Fibroblast of lung (primary cell): Measurements from ENCODE around the gene PMIS2. TPM values are rescaled to one million over a fixed set of nuclear protein-coding genes. Genes with fewer than 3 reads are reported as not detected.

Experiments used
- DNase-seq, 2 donors: peaks; one replicate each; pipeline versions ENCODE4 v3.0.0 to v3.0.0-alpha.2; 2010; ENCODE audit warnings: low read depth in 2 of 2
- H2AFZ ChIP-seq: 2 replicates; pipeline ENCODE4 v1.5.1; 2012; ENCODE audit warnings: low read length, control low read depth, inconsistent platforms
- H3K27ac ChIP-seq: 2 replicates; pipeline ENCODE4 v1.5.1; 2011; ENCODE audit warnings: low read length, control low read depth; ENCODE audit not compliant: insufficient read depth
- H3K27me3 ChIP-seq: 2 replicates; pipeline ENCODE4 v1.5.1; 2011; ENCODE audit warnings: mild to moderate bottlenecking, low read length; ENCODE audit not compliant: control insufficient read depth, insufficient read depth
- H3K36me3 ChIP-seq: 2 replicates; pipeline ENCODE4 v1.5.1; 2011; ENCODE audit warnings: low read length; ENCODE audit not compliant: control insufficient read depth, insufficient read depth
- H3K4me1 ChIP-seq: 2 replicates; pipeline ENCODE4 v1.5.1; 2011; ENCODE audit warnings: low read length; ENCODE audit not compliant: control insufficient read depth, insufficient read depth; ENCODE audit errors: extremely low read depth
- H3K4me2 ChIP-seq: 2 replicates; pipeline ENCODE4 v1.5.1; 2011; ENCODE audit warnings: low read length, control low read depth; ENCODE audit not compliant: insufficient read depth; ENCODE audit errors: extremely low read depth
- H3K4me3 ChIP-seq, 4 experiments: fragments of 200-600 bp in 1 of 4; sonication (generic) in 1 of 4; replicated peaks in 1 of 4; 2 replicates each; pipeline ENCODE4 v1.5.1; 2011 to 2016; ENCODE audit warnings: low read length in 4 of 4, low read depth in 3 of 4, mild to moderate bottlenecking in 3 of 4, control low read depth in 2 of 4, inconsistent platforms in 1 of 4, mixed read lengths in 1 of 4; ENCODE audit not compliant: insufficient read depth in 1 of 4; ENCODE audit errors: control extremely low read depth in 1 of 4
- H3K79me2 ChIP-seq: 2 replicates; pipeline ENCODE4 v1.5.1; 2012; ENCODE audit warnings: mild to moderate bottlenecking, low read length, inconsistent platforms; ENCODE audit not compliant: control insufficient read depth, insufficient read depth
- H3K9ac ChIP-seq: 2 replicates; pipeline ENCODE4 v1.5.1; 2011; ENCODE audit warnings: mild to moderate bottlenecking, low read length, control low read depth; ENCODE audit not compliant: insufficient read depth
- H3K9me3 ChIP-seq: 2 replicates; pipeline ENCODE4 v1.5.1; 2012; ENCODE audit warnings: low read depth, low read length; ENCODE audit not compliant: control insufficient read depth, insufficient read depth
- H4K20me1 ChIP-seq: 2 replicates; pipeline ENCODE4 v1.5.1; 2011; ENCODE audit warnings: low read length; ENCODE audit not compliant: control insufficient read depth, insufficient read depth; ENCODE audit errors: extremely low read depth
- EZH2 ChIP-seq: IDR thresholded peaks from 2 replicates; pipeline ENCODE4 v1.5.1; 2012; ENCODE audit warnings: low read length, control low read depth, mild to moderate bottlenecking; ENCODE audit errors: missing control alignments
- polyA plus RNA-seq, 2 donors: library from polyadenylated mRNA; depleted of rRNA in 1 of 2; stranded (reverse) in 1 of 2; unstranded in 1 of 2; fragments of >200 nt; gene quantifications; 2 replicates each; pipeline ENCODE4 v1.2.1, GENCODE V29; 2011 to 2012; ENCODE audit warnings: missing spikeins in 1 of 2
- total RNA-seq: library from RNA; depleted of rRNA; stranded (reverse); fragments of >200 nt; gene quantifications from 2 replicates; pipeline ENCODE4 v1.2.1, GENCODE V29; 2014
- TF ChIP-seq, protein P1 (sequence below), 2 donors: IDR thresholded peaks in 1 of 2; conservative IDR thresholded peaks in 1 of 2; 1 replicate in 1 of 2; 2 replicates in 1 of 2; pipeline ENCODE4 v1.5.1; 2011 to 2012; ENCODE audit warnings: low read length in 2 of 2, control low read depth in 1 of 2, inconsistent platforms in 1 of 2, low read depth in 1 of 2, mild to moderate bottlenecking in 1 of 2

Gene PMIS2
- total and polyA plus RNA-seq, 2 donors (not counting 1 experiment from before 2014, with no cell fraction given), result not detected

DNA sequence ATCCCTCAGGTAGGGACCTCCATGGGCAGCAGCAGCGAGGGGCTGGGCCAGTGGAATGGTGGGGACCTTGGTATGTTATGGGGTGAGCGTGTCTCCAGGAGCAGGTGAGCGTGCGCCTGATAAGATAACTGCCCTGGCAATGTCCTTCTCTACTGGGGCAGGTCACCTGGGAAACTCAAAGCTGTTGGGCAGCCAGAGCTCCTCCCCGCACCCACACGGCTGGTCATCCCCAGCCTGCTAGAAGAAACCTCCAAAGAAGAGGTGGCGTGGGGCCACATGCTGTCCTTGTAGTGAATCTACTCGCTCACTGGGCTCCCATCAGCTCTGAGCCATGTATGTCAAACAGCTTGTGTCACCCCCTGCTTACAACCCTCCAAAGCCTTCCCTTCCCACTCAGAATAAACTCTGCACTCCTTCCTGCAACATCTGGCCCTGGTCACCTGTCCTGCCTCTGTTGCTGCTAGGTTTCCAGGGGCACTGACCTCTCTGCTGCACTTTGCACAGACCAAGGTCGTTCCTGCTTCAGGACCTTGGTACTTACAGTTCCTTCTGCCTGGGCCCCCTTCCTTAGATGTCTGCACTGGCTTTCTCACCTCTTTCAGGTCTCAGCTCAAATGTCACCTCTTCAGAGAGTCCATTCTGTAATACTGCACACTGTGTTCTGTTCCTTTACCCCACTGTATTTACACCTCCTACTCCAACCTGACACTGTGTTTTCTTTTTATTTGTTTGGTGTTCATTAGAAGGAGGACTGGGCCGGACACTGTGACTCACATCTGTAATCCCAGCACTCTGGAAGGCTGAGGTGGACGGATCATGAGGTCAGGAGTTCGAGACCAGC is 20.7 kb upstream of the PMIS2 start:
- H3K79me2 ChIP-seq, result no peaks in the 10 kb centered on the region
- H3K27ac ChIP-seq, result no peak overlapping the region
- H3K9me3 ChIP-seq, result no peaks in the 10 kb centered on the region
- peaks cover under 1% of the 10 kb centered on the region for H3K27me3 ChIP-seq
- no peaks in the 10 kb centered on the region for H4K20me1 ChIP-seq
- TF ChIP-seq EZH2, result no peak
- TF ChIP-seq, protein P1, sequence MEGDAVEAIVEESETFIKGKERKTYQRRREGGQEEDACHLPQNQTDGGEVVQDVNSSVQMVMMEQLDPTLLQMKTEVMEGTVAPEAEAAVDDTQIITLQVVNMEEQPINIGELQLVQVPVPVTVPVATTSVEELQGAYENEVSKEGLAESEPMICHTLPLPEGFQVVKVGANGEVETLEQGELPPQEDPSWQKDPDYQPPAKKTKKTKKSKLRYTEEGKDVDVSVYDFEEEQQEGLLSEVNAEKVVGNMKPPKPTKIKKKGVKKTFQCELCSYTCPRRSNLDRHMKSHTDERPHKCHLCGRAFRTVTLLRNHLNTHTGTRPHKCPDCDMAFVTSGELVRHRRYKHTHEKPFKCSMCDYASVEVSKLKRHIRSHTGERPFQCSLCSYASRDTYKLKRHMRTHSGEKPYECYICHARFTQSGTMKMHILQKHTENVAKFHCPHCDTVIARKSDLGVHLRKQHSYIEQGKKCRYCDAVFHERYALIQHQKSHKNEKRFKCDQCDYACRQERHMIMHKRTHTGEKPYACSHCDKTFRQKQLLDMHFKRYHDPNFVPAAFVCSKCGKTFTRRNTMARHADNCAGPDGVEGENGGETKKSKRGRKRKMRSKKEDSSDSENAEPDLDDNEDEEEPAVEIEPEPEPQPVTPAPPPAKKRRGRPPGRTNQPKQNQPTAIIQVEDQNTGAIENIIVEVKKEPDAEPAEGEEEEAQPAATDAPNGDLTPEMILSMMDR (conservative IDR thresholded peaks at IDR 0.05 in 1 of 2, IDR thresholded peaks at IDR 0.05 in 1 of 2; ENCODE audit: low read depth in 1 of 2, low read length in 2 of 2), result no peak
- H3K36me3 ChIP-seq, result no peaks in the 10 kb centered on the region
- no peak overlapping the region for H3K4me3 ChIP-seq
- H3K9ac ChIP-seq, result no peak overlapping the region
- H2AFZ ChIP-seq, result no peak overlapping the region
- H3K4me2 ChIP-seq, result no peak overlapping the region
- DNase-seq, result no peak
- H3K4me1 ChIP-seq, result no peaks in the 10 kb centered on the region

DNA sequence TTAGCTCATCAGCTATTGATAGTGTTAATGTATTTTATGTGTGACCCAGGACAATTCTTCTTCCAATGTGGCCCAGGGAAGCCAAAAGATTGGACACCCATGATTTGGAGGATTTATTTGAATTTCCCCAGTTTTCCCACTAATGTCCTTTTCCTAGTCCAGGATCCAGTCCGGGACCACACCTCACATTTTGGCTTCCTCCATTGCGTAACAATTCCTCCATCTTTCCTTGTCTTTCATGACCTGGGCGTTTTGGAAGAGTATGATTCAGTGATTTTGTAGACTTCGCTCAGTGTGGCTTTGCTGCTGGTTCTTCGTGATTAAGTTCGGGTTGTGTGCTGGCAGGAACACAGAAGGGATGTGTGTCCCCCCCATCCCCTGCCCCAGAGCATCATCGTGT is 19.2 kb upstream of the PMIS2 start:
- no peak overlapping the region for H3K9ac ChIP-seq
- H3K9me3 ChIP-seq, result no peaks in the 10 kb centered on the region
- H3K4me1 ChIP-seq, result no peaks in the 10 kb centered on the region
- DNase-seq, result no peak
- no peaks in the 10 kb centered on the region for H3K36me3 ChIP-seq
- H3K27me3 ChIP-seq, result no peaks in the 10 kb centered on the region
- no peak overlapping the region for H2AFZ ChIP-seq
- no peak overlapping the region for H3K4me2 ChIP-seq
- H4K20me1 ChIP-seq, result no peaks in the 10 kb centered on the region
- H3K79me2 ChIP-seq, result no peaks in the 10 kb centered on the region
- no peak overlapping the region for H3K27ac ChIP-seq
- TF ChIP-seq, protein P1 (conservative IDR thresholded peaks at IDR 0.05 in 1 of 2, IDR thresholded peaks at IDR 0.05 in 1 of 2; ENCODE audit: low read depth in 1 of 2, low read length in 2 of 2), result no peak
- no peak for TF ChIP-seq EZH2
- H3K4me3 ChIP-seq, result no peak overlapping the region

DNA sequence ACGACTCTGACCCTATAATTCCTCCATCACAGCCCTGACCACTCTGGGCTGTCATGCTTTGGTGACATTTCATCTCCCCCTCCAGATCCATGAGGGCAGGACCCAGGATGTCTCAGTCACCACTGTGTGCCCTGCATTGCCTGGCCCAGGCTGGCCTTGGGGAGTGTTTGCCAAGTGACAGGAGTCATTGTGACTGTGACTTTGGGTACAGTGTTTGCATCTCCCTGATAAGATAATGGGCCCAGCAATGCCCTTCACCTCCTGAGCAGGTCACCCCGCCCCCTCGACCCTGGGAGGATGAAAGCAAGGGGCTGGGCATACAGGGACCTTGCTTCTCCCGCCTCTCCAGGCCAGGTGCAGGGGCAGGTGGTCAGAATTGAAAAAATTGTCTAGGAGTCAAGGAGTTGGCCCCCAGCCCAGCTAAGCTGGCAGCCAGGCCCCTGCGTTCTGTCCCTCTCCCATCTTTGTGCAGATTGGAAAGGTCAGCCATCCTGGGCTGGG is 16.6 kb upstream of the PMIS2 start:
- no peak for TF ChIP-seq EZH2
- TF ChIP-seq, protein P1 (conservative IDR thresholded peaks at IDR 0.05 in 1 of 2, IDR thresholded peaks at IDR 0.05 in 1 of 2; ENCODE audit: low read depth in 1 of 2, low read length in 2 of 2), result no peak
- no peaks in the 10 kb centered on the region for H3K79me2 ChIP-seq
- H3K36me3 ChIP-seq, result no peaks in the 10 kb centered on the region
- no peaks in the 10 kb centered on the region for H3K4me1 ChIP-seq
- H3K9me3 ChIP-seq, result no peaks in the 10 kb centered on the region
- H2AFZ ChIP-seq, result no peak overlapping the region
- no peak overlapping the region for H3K9ac ChIP-seq
- no peak overlapping the region for H3K4me2 ChIP-seq
- H3K27ac ChIP-seq, result no peak overlapping the region
- H3K4me3 ChIP-seq, result no peak overlapping the region
- DNase-seq, result no peak
- no peaks in the 10 kb centered on the region for H3K27me3 ChIP-seq
- no peaks in the 10 kb centered on the region for H4K20me1 ChIP-seq
